ENCODE data around the gene DYTN.
"Not testable (repeated sequence)": the region's sequence is repeated elsewhere in the genome, so short reads cannot be mapped to it uniquely, and the experiment has no call there.

The DYTN gene, protein sequence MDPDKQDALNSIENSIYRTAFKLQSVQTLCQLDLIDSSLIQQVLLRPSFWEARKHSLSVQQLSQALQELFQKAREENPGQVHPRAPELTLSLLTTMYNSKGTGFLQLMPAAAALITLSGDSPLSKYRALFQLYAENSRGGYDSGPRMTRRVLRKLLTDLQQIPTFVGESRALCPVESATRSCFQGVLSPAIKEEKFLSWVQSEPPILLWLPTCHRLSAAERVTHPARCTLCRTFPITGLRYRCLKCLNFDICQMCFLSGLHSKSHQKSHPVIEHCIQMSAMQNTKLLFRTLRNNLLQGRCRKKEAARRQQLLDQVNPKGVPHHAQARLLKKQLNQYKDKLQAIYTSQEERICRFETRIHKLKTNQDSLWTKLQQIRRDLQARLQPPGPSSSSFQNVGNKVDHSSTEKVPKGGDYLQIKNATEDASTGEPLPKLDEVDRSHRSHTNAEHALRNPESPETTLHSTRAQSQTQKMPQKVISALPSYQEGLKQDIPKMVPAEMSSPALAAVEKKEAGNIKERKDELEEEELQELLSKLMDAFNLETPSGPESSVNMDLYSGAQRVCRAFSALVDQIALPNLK

DNA sequence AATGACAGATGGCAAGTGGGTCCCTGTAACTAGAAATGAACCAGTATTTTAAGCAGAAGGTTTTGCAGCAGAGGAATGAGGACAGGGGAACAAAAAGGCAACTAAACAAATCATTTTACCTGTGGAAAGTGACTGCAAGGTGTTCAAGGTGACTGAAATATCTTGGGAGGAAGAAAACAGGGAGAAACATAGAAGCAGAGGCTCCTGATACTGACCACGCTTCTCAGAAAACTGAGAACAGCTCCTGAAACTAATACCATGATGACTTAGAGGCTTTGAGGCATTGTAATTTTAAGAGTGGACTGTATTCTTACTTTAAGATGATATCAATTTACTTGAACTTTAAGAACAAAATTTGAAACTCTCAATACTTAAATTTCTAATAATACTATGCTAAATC, at the start of gene DYTN:
Gene DYTN, minus strand, starts transcription at position 101 of the 400 bp plus-strand sequence. CDS start 117 bp downstream, outside the sequence.
- no peak for DNase-seq

DNA sequence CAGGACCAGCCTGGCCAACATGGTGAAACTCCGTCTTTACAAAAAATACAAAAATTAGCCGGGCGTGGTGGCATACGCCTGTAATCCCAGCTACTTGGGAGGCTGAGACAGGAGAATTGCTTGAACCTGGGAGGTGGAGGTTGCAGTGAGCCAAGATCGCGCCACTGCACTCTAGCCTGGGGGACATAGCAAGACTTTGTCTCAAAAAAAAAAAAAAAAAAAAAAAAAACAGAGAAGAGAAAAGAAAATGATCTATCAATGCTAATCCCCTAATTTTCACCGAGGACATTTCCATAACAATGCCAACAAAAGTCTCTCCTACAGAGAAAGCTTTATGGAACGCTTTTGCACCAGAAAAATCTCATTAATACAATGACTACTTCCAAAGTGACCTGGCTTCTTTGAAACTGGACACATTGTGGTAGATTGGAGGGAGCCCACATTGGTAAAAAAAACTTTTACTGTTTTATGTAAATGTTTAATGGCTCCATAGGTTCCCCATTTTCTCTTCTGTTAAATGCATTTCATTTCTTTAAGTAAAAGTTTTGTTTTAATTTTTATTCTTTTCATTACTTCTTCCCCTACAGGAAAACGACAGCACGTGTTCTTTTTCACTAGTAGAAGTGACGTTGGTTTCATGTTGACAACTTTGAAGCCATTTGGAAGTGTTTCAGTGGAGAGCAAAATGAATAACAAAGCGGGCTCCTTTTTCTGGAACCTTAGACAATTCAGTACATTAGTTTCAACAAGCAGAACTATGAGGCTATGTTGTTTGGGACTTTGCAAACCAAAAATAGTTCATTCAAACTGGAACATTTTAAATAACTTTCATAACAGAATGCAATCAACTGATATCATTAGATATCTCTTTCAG, 48.1 kb upstream of the DYTN start:
- DNase-seq: no peak

DNA sequence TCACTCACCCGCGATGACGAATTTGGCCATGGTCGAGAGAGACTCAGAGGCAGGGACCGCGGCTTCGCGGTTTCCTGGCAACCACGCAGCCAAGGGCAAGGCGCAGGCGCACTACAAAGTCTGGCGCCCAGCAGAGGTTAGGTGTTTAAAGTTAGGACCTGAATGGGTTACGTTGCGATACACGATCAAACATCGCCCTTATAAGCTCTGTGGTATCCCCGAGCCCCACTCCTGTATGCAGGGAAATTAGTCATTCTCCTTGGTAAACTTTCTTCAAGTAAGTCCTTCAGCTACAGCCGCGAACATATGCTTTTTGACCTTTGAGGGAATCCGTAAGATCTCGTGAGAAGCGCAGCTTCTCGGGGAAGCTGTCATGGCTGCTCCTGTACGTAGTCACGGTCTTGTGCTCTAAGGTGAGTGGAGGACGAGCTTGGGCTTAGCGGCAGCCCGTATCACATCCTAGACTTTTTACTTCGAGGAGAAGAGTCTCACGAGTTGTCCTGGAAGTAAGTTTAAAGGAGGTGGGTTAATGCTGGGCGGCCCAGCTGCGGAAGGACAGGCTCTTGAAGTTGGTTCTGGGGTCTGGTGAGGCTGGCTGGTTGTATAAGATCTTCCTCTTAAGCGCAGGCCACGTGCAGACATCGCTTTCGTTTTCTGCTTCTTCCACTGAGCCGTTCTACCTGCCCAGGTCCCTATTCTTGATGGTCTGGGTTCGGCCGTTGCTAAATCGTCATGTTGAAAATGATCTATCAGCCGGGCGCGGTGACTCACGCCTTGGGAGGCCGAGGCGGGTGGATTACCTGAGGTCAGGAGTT, 47.3 kb upstream of the DYTN start, which contains the start of the genes FASTKD2 and MDH1B:
Gene FASTKD2, plus strand, starts transcription at position 365 of the 815 bp plus-strand sequence. CDS start 1,088 bp downstream, outside the sequence.
Gene MDH1B, minus strand, starts transcription at position 87 of the 815 bp plus-strand sequence. Its CDS starts 57 bp downstream, at position 30.
- peak; percentile 92 for DNase-seq

DNA sequence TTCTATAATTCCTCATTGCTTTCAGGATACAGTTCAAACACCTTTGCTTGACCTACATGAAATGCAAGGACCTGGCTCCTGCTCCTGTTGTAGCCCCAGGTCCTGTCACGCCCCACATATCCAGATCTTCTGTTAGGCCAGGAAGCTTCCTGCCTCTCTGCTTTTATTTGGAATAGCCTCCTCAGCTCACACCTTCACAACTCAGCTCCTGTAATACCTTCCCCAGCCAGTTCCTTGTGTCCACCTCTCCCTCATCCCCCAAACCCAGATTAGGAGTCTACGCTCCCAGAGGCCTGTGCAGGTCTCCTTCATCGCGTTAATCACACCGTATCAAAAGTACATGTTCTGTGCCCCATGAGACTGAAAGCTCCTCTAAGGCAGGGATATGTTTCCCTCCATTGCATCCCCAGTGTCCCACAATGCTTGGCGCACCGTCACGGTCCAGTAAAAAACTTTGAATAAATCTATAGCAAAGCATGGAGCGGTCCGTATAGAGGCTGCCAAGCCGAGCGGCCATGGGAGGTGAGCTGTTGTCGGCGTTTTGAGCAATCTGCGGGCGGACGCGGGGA, 46.6 kb upstream of the DYTN start:
- DNase-seq: no peak

DNA sequence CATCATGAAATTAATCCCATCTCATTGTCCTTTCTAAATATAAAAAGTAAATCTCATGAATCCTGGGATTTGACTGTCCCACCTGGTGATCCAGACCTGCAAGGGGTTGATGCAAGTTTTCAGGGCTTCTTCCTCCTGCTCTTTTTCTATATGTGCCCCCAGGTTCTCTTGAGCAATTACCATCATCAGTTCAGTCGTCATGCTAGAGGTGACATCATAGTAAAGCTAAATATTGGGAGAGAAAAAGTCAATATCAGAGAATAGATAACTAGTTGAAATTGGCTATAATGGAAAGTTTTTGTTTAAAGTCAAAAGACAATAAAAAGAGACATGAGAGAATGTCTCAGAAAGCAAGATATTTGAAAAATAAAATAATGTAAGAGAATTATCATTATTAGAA, 38.6 kb upstream of the DYTN start:
- no peak for DNase-seq

DNA sequence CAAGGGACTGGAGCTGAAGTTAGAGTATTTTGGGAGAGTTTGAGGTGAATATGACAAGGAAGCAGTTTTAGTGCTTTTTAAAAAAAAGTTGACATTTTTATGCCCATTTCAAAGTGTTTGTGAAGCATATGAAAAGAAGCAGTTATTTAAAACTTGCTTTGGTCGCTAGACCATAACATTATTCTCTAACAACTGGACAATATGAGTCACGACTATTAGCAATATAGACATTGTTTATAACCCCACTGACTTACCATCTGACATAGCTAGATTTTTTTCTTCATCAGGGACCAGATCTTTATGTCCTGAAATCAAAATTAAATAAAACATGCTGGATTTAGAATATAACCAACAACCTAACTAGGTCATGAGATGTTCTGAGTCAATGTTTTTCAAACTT, 22.6 kb upstream of the DYTN start:
- DNase-seq: no peak

DNA sequence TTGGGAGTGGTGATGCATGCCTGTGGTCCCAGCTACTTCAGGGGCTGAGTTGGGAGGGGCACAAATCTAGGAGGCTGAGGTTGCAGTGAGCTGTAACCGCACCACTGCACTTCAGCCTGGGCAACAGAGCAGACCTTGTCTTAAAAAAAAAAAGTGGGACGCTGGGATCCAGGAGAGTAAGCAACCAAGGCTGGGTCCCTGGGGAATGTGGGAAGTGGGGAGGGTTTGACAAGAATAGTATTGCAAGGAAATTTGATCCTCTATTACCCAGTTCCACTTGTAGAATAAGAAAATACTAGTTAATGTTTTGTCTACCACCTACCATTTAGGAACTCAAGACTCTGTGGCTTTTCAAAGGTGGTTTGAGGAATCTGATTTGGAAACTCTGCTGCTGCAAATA, 21.1 kb upstream of the DYTN start:
- no peak for DNase-seq

DNA sequence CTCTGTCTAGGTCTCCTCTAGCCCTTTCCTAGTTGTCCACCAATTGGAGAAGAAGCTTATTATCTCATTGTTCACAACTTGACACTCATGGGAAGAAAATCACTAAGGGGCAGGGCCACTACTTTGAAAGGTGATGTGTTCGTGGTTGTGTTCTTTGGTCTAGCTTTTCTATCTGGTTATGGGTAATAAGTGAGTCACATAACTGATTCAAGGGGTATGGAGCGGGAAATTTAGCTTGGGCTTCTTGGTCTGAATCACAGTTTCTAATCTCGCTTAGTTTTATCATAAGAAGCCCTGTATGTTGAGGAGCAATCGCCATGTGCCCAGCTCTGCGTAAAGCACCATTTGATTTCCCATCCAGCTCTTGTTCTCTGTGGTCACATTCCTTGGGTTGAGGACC, 18.7 kb upstream of the DYTN start:
- no peak for DNase-seq

GRCh38 chr2:206733341-206733740, 15.1 kb upstream of the DYTN start:
- DNase-seq: no peak

- no peak for DNase-seq
These were observed 10.3 kb upstream of the DYTN start for GRCh38 chr2:206728277-206729199.

DNA sequence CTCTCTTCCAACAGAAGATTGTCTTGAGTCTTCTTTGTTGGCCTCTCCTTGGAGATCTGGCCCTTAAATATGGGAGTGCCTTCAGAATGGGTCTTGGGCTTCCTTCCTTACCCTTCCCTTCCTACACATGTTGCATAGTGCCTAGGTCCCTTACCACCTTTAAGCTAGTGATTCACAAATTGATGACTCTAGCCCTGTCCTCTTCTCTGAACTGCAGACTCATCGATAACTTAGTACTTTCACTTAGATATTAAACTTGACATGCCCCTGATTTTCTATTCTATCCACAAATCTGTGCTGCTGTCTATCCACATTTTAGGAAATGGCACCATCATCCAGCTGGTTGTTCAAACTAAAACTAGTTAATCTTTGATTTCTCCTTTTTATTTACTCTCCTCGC, 9.1 kb upstream of the DYTN start:
- DNase-seq: no peak

GRCh38 chr2:206723288-206723687, 5.1 kb upstream of the DYTN start:
- no peak for DNase-seq

GRCh38 chr2:206721256-206721920, 3.2 kb upstream of the DYTN start:
- peak; percentile 9 for DNase-seq

DNA sequence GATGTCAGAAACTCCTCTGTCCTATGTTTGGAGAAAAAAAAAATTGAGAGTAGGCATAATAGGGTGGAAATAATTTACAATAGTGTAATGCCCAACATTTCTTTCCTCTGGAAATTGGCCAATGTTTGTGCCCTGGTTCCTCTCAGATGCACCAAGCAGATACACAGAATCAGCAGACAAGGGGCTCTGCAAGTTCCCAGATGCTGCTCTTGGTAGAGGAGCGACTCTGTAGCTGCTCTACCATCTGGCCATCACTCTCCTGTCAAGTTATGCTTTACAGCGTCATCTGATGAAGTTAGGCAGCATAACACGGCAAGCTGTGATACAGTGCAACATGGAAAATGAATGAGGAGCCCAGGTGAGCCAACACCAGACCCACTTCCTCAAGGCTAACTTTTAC, 1.6 kb downstream of the DYTN start:
- DNase-seq: no peak

- DNase-seq: not testable (repeated sequence)
These were observed 3.0 kb downstream of the DYTN start for GRCh38 chr2:206715183-206715582.

- DNase-seq: no peak
These were observed 4.5 kb downstream of the DYTN start for GRCh38 chr2:206713746-206714145.

- peak; percentile 6 for DNase-seq
These were observed 9.9 kb downstream of the DYTN start for GRCh38 chr2:206708286-206708685.

- DNase-seq: no peak
These were observed 11.0 kb downstream of the DYTN start for GRCh38 chr2:206707164-206707701.

DNA sequence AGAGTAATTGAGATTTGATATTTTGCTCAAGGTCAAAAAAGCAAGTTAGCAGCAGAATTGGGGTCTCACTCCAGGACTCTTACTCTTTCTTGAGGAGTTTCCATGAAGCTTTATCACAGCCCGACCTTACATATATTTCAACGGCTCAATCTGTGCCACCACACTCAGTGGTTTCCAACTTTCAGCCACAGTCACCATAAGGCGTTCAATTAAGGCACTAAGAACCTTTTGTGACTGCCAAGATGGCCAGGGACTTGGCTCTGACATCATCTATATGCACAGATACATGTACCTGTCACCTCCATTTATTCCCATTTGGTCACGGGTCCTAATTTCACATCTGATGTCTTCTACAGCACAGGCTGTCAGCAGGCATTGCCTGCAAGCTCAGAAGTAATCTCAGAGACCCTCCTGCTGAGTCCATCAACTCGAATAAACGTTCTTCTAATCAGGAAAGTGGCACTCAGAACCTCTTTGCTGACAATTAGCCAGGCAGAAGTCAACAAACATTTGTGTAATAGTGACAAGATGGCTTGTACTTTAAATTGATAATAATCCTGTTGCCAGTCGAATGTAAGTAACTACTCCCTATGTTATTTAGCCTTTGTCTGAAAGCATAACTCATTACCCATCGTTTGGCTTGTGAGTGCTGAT, 16.1 kb downstream of the DYTN start:
- no peak for DNase-seq

All from hematopoietic multipotent progenitor cell treated with erythropoietin and hydrocortisone succinate and interleukin-3 and kit ligand, for 6 days (in vitro differentiated cells).